Fibroblast of peridontal ligament (primary cell): ENCODE results near the gene MMP15.

Experiments used
- DNase-seq: peaks from one replicate; pipeline ENCODE4 v3.0.0-alpha.2; 2010; ENCODE audit errors: extremely low read depth

Gene MMP15

DNA sequence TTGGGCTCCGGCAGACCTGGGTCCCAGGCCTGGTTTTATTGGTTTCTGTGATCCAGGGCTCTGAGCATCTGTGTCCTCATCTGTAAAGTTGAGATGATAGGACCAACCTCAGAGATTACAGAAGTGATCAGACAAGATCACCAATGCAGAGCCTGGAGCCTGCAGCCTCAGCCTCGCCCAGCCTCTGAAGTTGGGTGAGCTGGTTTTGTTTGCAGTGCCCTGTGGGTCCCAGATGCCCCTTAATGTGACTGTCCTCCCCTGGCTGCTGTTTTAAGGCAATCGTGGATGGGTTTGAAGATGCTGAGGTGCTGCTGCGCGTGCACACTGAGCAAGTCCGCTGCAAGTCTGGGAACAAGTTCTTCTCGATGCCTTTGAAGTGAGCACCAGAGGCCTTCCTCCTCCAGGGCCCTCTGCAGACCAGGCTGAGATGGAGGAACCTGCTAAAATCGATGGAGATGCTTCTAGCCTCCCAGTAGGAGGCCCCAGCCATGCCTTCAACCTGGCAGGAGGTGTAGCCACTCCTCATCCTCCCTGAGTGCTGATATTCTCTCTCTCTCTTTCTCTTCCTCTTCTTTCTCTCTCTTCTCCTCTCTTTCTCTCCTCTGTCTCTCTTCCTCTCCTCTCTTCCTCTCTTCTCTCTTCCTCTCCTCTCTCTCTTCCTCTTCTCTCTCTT, 5.6 kb upstream of the MMP15 start:
- no peak for DNase-seq

GRCh38 chr16:58020628-58021521, 4.7 kb upstream of the MMP15 start:
- DNase-seq: peak; percentile 52

DNA sequence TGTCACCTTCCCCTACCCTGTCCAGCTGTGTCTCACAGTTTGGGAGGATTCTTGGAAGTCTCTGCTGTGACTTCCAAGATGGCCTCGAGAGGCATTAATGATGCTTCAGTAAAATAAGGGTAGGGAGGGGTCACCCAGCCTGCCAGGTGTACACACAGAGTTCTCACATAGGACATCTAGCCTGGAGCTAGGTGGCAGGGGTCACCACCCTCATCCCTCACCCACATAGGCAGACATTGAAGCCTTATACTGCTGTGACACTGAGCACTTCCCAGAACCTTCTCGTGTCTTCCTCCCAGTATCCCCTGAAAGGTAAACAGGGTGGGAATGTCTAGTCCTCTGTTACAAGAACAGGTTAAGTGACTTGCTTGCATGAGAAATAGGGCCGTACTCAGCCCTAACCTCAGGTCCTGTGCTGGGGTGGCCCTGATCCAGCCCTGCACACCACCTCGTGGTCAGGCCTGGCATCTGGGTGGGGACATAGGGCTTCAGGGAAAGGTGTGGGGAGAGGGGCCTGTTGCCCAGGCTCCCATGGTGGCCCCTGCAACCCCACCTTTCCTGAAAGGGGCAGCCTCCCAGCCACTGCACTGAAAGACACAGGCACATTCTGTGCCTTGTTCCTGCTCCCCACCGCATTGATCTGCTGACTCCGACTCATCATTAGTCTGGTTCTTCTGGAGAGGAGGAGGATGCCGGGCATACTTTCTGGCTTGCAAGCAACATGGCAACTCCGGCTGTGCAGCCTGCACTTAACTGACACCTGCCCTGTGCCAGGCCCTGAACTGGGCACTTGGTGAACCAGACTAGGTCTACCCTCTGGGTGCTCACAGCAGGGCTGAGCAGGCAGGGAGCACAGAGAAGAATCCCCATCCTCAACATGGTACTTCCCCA, 3.6 kb upstream of the MMP15 start:
- peak; percentile 66 for DNase-seq

- DNase-seq: peak; percentile 68
Observed at GRCh38 chr16:58022601-58023371, 2.8 kb upstream of the MMP15 start.

GRCh38 chr16:58024486-58025350, 836 bp upstream of the MMP15 start:
- no peak for DNase-seq

- peak; percentile 33 for DNase-seq
Observed at GRCh38 chr16:58026139-58026704, 668 bp downstream of the MMP15 start.

- DNase-seq: no peak
Observed at GRCh38 chr16:58026705-58027160, 1.2 kb downstream of the MMP15 start.

DNA sequence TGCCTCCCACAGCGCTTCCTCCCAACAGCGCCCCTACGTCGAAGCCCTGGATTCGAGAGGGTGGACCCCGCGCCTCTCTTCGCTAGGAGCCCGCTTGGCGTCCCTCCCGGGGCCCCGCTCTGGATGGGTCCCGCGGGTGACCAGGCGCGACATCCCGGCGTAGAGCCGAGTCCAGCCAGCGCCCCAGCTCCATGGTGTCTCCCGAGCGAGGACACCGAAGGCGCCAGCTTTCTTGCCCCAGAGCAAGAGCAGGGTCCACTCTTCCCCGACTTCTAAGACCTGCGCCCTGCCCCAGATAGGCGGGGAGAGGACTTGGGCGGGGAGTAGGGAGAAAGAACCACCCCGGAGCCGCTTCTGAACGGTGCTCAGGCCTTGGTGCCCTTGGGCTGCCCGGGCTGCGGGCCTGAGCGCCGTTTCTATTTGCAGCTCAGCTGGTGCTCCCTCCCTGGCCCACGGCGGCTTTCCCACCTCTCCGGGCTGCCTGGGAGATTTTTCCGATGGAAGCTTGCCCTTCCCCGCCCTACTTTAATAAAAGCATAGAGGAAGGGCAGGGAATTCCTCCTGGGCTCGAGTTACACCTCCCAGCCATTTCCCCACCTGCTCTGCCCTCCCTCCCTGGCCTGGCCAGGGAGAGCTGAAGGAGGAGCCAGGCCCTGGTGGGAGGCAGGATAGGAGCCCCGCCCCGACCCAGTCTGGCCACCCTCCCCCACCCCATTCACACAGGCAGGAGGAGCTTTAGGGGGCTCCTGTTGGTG, 1.8 kb downstream of the MMP15 start:
- peak; percentile 5 for DNase-seq

GRCh38 chr16:58027916-58028455, 2.4 kb downstream of the MMP15 start:
- no peak for DNase-seq

DNA sequence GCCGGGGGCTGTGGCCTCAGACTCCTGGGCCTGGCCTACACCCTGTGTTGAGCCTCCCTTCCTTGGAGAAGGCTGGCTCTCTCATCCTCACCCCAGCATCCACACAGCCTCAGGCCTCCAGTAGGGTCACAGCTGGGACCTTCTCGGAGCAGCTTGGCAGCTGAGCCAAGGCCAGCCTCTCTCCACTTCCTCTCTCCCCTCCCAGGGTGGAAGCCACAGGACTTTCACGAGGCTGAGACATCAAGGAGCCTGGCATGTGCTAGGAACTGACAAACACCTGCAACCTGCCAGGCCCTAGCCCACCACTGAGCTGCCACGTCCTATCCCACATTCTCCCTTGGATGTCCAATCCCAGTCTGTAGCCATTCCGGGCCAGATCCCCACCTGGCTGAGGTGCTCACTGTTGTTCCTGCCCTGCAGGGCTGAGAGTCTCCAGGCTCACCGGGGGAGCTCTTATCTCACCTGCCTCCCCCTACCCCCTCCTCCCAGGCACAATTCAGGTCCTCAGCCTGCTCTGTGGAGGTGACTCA, 3.1 kb downstream of the MMP15 start:
- DNase-seq: no peak

GRCh38 chr16:58029410-58029809, 3.9 kb downstream of the MMP15 start:
- DNase-seq: no peak

- no peak for DNase-seq
Observed at GRCh38 chr16:58030136-58030840, 4.7 kb downstream of the MMP15 start.

DNA sequence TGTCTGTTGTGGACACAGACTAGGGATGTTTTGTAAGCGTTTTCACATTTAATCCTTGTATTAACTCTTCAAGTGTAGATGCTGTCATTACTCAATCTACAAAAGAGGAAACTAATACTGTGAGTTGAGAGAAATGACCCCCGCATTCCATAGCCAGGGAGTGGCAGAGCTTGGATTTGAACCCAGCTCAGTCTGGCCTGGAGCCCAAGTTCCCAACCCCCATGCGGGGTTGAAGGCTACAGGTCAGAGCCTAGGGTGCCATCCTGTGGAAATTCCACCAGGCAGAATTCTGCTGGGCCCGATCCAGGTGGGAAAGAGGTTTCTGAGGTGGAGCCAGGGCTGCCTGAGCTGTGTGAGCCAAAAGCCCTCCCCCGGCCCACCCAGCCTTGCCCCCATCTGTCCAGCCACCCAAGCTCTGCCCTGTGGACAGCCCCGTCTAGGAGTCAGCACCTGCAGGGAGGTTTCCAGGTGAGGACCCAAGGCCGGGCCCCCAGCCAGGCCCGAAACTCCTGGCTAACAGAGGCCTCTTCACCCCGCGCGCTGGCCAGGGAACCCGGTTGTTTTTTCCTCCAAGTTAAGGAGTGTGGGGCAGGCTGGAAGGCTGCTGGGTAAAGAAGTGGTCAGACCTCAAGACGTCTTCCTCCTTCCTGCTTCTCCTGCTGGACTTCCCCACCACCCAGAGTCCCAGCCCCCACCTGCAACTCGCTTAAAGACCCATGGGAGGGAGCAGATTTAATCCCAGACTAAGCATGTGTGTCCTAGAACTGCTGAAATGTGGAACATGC, 5.7 kb downstream of the MMP15 start:
- DNase-seq: no peak

DNA sequence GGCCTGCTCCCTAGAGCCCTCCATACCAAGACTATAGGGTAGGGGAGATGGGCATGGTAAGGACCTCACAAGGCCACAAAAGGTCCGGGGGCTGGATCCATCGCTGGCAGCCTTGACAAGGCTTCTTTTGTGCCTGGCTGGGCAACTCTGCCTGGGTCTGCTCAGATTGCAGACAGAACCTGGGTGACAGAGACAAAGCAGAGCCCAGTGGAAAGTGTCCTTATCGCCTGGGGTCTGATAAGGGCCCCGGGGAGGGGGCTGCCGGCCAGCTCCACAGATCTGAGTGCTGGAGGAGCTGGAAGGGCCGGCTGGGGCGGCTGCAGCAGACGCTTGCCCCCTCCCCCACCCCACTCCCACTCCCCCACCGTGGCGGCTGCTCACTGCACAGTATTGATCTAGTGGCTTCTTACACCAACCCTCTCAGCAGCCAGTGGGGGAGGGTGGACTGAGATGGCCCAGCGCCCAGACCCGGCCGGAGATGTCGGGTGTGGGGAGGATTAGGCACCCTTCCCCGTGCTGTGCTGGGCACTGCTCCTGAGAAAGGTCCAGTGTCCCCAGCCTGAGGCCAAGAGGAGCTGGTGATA, 7.2 kb downstream of the MMP15 start:
- no peak for DNase-seq

DNA sequence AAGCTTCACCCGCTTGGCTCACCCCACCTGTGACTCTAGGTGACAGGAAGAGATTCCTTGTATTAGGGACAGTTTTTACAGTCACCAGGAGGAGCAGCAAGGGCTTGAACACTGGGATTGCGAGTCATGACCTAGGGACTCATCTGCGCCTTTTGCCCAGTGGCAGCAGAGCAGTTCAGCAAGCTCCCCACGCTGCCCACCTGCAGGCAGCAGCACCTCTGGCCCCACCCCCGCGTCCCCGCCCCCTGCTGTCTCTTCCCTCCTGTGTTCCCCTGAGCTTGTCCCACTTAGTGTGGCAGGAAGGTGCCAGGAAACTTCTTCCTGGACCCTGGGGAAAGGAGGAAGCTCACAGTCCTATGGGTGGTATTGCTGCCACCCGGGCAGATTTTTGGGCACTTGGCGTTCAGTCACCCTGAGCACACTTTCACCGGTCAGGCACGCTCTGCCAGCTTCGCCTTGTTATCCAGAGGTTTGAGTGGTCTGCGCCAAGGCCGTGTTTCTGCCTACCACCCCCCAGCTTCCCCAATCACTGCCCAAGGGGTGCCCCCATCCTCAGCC, 8.7 kb downstream of the MMP15 start:
- no peak for DNase-seq

GRCh38 chr16:58034774-58035173, 9.2 kb downstream of the MMP15 start:
- DNase-seq: no peak
